Thymus (tissue), 11 donors: ENCODE data around the gene SEL1L3. TPM values are rescaled to one million over a fixed set of nuclear protein-coding genes. Genes with fewer than 3 reads are reported as not detected.

Source experiments
- DNase-seq, 9 donors: peaks; one replicate each; pipeline ENCODE4 v3.0.0-alpha.2; 2013; ENCODE audit warnings: low spot score in 9 of 9, low read depth in 6 of 9, missing footprints in 1 of 9
- H3K27ac ChIP-seq, 2 donors: one replicate each; pipeline ENCODE4 v1.5.1; 2013; ENCODE audit warnings: control low read depth in 1 of 2, low read depth in 1 of 2, low read length in 1 of 2, mild to moderate bottlenecking in 1 of 2, moderate library complexity in 1 of 2
- H3K27me3 ChIP-seq, 2 donors: one replicate each; pipeline ENCODE4 v1.5.1; 2013; ENCODE audit warnings: low read length in 1 of 2; ENCODE audit not compliant: control insufficient read depth in 2 of 2, insufficient read depth in 1 of 2
- H3K36me3 ChIP-seq, 2 donors: one replicate each; pipeline ENCODE4 v1.5.1; 2013; ENCODE audit warnings: low read length in 1 of 2, mild to moderate bottlenecking in 1 of 2, moderate library complexity in 1 of 2; ENCODE audit not compliant: control insufficient read depth in 2 of 2, insufficient read depth in 2 of 2
- H3K4me1 ChIP-seq, 2 donors: one replicate each; pipeline ENCODE4 v1.5.1; 2013; ENCODE audit warnings: low read length in 2 of 2; ENCODE audit not compliant: control insufficient read depth in 2 of 2, insufficient read depth in 2 of 2
- H3K4me3 ChIP-seq, 2 donors: one replicate each; pipeline ENCODE4 v1.5.1; 2013; ENCODE audit warnings: low read length in 2 of 2, control low read depth in 1 of 2, mild to moderate bottlenecking in 1 of 2
- H3K9me3 ChIP-seq, 2 donors: one replicate each; pipeline ENCODE4 v1.5.1; 2013; ENCODE audit warnings: low read length in 1 of 2, mild to moderate bottlenecking in 1 of 2; ENCODE audit not compliant: control insufficient read depth in 2 of 2, insufficient read depth in 1 of 2
- WGBS: extraction: QIAGEN DNeasy Blood & Tissue Kit; methylation state at CpG from one replicate; pipeline ENCODE4 v1.1.7; 2013; 5-methylcytosine and 5-hydroxymethylcytosine counted together
- polyA plus RNA-seq: library from polyadenylated mRNA; stranded (reverse); fragments of 200-250 nt; gene quantifications from one replicate; pipeline ENCODE4 v1.2.3, GENCODE V29; 2013
- total RNA-seq: library from RNA; stranded (reverse); fragments of 120-200 nt; gene quantifications from one replicate; pipeline ENCODE4 v1.2.4, GENCODE V29; 2013
- donor health status: healthy.

Gene SEL1L3
- total and polyA plus RNA-seq, 2 donors, result 6.8 to 27.4 TPM

DNA sequence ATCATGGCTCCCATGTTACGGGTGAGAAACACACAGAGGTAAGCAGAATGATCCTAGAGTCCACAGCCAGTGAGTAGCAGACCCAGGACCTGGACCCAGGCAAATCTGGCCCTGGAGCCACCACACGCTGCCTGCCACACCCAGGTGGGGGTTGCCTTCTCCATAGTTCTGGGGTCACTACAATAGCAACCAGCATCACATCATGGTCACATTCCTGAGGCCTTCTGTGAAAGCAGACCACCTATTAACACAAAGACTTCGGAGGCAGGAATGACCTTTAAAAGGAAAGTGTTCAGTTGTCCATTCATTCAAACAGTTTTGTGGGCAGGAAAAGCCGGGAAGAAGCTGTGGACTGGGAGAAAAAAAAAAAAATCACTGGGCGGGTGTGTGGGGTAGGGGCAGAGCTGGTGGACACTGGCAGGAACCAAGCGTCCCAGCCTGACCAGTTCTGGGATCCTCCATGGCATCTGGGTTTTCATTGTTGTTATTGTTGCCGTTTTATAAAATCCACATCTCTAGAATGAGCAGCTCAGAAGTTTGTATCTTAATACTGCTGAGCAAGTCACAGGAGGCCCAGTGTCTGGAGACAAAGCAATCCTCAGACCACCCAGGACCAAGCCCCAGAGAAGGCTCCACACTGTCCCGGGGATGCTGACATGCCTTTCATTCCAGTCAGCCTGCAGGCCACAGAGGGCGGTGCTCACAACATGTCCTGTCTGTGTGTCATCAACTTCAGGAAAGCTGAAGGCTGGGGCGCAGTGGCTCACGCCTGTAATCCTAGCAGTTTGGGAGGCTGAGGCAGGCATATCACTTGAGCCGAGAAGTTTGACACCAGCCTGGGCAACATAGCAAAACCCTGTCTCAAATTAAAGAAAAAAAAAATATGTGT is 67.0 kb downstream of the SEL1L3 start:
- no peak overlapping the region for H3K27ac ChIP-seq
- H3K27me3 ChIP-seq, result no peaks in the 10 kb centered on the region
- H3K4me1 ChIP-seq, result no peaks in the 10 kb centered on the region
- H3K36me3 ChIP-seq, result no peaks in the 10 kb centered on the region
- WGBS, result 96% methylated on average over 12 of the region's 12 CpGs
- no peaks in the 10 kb centered on the region for H3K9me3 ChIP-seq
- H3K4me3 ChIP-seq, result no peak overlapping the region
- no peak for DNase-seq

DNA sequence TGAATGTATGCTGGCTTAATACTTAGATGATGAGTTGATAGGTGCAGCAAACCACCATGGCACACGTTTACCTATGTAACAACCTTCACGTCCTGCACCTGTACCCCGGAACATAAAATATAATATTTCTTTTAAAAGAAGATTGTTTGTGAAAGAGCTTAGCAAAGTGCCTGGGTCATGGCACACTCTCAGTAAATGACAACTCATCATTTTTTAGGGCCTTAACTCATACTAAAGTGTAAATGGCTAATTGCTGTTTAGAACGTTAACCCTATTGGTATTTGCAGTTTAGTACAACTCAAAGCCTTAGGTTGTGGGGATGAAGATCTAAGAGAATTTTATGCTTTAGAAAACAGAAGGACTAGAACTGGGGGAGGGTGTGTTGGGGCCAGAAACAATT is 67.7 kb downstream of the SEL1L3 start:
- H3K27me3 ChIP-seq, result no peaks in the 10 kb centered on the region
- H3K36me3 ChIP-seq, result no peaks in the 10 kb centered on the region
- H3K27ac ChIP-seq, result no peak overlapping the region
- H3K9me3 ChIP-seq, result no peaks in the 10 kb centered on the region
- no peak overlapping the region for H3K4me3 ChIP-seq
- DNase-seq, result no peak
- WGBS, result 99% methylated on average over 4 of the region's 4 CpGs
- H3K4me1 ChIP-seq, result no peaks in the 10 kb centered on the region

DNA sequence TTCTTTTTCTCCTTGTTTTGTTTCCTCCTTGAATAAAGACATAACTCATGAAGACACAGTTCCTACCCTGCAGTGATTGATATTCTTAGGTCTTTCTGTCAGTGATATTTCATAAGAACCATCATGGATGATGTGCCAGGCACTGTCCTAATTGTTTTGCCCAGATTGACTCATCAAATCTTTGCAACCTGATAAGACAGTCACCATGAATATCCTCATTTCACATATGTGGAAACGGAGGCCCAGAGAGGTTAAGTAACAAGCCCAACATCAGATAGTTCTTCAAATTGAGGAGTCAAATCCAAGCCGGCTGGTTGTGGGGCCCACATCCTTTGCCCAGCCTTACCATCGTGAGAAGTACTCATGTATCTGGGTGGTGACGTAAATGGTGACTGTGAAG is 69.9 kb downstream of the SEL1L3 start:
- DNase-seq, result no peak
- WGBS, result 98% methylated on average over 4 of the region's 4 CpGs
- peaks cover 0 to 2% of the 10 kb centered on the region in 2 donors for H3K27me3 ChIP-seq
- no peaks in the 10 kb centered on the region for H3K36me3 ChIP-seq
- no peaks in the 10 kb centered on the region for H3K9me3 ChIP-seq
- H3K4me3 ChIP-seq, result no peak overlapping the region
- no peak overlapping the region for H3K27ac ChIP-seq
- no peaks in the 10 kb centered on the region for H3K4me1 ChIP-seq

DNA sequence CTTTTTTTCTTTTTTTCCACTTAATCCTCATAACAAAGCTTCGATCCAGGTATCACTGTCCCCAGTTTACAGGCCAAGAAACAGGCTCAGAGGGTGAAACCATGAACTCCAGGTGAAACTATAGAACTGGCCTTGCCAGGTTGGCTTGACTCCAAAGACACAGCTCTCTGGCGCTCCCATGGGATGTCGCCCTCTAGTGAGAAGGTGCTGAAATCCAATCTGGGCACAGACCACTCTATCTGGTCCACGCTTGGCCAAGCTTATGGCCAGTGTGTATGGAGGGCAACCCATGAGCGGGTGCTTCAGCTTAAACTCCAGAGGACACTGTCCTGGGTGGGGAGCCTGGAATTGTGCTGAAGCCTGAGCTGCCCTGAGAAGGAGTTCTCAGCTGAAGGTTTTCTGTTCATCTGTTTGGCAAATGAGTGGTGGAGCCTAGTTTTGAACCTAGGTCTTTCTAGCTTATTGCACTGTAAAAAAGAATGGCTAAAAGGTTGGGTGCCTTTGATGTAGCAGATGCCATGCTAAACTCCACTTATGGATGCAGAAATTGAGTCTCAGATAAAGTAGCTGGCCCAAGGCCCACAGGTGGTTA is 70.5 kb downstream of the SEL1L3 start:
- no peaks in the 10 kb centered on the region for H3K9me3 ChIP-seq
- H3K36me3 ChIP-seq, result no peaks in the 10 kb centered on the region
- no peaks in the 10 kb centered on the region for H3K4me1 ChIP-seq
- no peak for DNase-seq
- no peak overlapping the region for H3K27ac ChIP-seq
- WGBS, result 93% methylated on average over 5 of the region's 5 CpGs
- peaks cover 0 to 2% of the 10 kb centered on the region in 2 donors for H3K27me3 ChIP-seq
- H3K4me3 ChIP-seq, result no peak overlapping the region

DNA sequence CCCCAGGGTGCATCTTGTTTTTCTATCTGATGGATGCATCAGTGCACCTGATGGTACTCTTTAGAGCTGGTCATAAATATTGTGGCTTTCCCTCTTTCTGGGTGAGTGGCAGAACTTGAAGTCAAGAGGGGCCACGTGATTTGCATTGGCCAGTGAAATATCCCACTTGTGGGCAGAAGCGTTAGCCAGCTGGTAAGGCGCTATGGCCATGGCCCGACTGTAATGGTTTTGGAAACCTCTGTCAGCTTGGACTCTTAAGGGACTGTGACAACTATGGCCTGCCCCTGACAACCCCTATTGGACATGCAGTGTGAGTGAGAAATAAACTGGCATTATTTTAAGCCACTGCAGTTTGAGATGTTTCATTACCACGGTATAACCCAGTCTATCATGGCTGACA is 72.8 kb downstream of the SEL1L3 start:
- no peaks in the 10 kb centered on the region for H3K36me3 ChIP-seq

DNA sequence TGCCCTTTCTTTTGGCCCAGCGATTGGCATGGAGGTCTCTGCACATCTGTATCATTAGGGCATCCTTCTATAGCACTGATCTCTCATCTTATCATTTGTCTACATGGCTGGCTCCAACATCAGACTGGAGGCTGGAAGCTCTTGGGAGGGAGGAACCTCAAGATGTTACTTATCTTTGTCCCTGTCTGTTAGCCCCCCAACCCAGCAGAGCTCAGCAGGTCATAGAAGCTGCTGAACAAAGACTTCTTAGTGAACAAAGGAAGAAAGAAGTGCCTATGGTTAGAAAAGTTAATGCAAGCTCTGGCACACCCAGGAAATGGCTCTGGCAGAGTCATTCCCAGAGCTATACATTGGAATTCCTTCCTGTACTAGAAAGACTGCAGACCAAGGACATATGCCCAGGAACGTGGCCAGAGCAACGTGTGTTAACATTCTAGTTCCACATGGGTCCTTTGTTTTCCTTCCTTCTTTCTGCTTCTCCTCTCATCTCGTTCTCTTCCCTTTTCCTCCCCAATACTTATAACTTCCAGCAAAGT is 74.0 kb downstream of the SEL1L3 start:
- Histone ChIP-seq H3K4me3 (no peak overlapping the region), H3K27ac (no peak overlapping the region), H3K9me3 (no peaks in the 10 kb centered on the region), H3K27me3 (peaks cover 0 to 2% of the 10 kb centered on the region in 2 donors), H3K4me1 (no peaks in the 10 kb centered on the region), H3K36me3 (no peaks in the 10 kb centered on the region)
- no peak for DNase-seq
- WGBS, result 93% methylated on average over 4 of the region's 4 CpGs

More for the DNA sequence above, 72.8 kb downstream of the SEL1L3 start:
- H3K4me3 ChIP-seq, result no peak overlapping the region
- H3K4me1 ChIP-seq, result no peaks in the 10 kb centered on the region
- peaks cover 0 to 2% of the 10 kb centered on the region in 2 donors for H3K27me3 ChIP-seq
- no peak for DNase-seq
- WGBS, result 93% methylated on average over 5 of the region's 5 CpGs
- H3K9me3 ChIP-seq, result no peaks in the 10 kb centered on the region
- H3K27ac ChIP-seq, result no peak overlapping the region

DNA sequence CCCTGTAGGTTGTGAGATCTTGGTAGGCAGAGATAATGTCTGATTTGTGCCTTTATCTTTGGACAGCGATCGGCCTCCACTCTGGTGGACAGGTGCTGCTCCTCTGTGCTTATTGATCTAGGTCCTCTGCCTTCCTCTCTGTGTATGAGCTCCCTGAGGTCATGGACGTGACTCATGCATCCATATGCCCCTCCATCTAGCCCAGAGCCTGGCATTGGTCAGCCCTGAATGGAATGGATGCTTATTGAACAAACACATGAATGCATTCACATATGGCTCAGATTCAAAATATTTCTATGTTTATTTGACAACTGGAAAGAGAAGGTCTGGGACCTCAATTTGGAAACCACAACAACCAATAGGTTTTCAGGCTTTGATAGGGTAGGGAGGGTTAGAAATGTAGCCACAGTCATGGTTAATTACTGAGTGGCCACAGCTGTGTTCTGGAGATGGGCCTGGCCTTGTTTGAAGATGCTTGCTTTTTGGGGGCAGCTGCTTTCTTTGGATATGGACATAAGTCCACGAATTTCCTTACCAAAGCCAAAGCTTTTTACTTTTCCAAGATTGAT is 76.2 kb downstream of the SEL1L3 start:
- Histone ChIP-seq H3K4me1 (no peaks in the 10 kb centered on the region), H3K36me3 (no peaks in the 10 kb centered on the region), H3K27ac (no peak overlapping the region), H3K27me3 (peaks cover 0 to 2% of the 10 kb centered on the region in 2 donors), H3K4me3 (no peak overlapping the region), H3K9me3 (no peaks in the 10 kb centered on the region)
- 90% methylated on average over 4 of the region's 4 CpGs for WGBS
- DNase-seq, result no peak

DNA sequence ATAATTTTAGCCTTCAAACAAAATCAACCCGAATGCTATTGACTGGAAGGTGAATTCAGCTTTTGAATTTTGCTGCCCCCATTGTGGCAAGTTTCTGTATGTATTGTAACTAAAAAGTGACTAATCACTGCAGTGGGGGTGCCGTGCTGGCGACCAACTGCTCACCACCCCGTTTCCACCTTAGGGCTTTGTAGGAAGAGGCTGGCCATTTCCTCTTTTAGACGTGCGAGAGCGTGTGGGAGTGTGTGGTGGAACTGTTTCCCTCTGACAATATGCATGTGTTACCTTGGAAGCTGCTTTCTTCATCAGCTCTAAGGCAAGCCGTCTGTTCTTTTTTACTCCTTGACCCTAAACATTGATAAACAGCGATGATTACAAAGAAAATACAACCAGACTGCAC is 78.8 kb downstream of the SEL1L3 start:
- 29% methylated on average over 9 of the region's 9 CpGs for WGBS
- peaks cover 0 to 2% of the 10 kb centered on the region in 2 donors for H3K27me3 ChIP-seq
- no peaks in the 10 kb centered on the region for H3K36me3 ChIP-seq
- no peak for DNase-seq
- H3K27ac ChIP-seq, result no peak overlapping the region
- no peak overlapping the region for H3K4me3 ChIP-seq
- H3K9me3 ChIP-seq, result no peaks in the 10 kb centered on the region
- no peaks in the 10 kb centered on the region for H3K4me1 ChIP-seq

DNA sequence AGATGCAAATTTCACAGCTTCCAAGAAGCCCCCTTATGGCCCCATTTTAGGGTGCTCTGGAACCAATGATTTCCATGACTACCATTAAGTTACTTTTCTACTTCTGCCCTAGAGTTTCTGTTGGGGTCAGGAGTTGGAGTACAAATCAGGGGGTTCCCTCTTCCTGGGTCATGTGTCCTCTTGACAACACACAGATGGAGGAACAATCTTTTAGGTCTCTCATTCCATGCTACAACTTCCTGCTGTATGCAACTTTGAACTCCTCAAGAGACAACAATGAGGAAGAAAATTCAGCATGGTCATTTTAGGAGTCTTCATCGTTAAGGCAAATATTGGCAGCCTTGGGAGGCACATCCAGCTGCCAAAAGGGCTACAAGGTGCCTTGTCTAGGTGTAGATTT is 79.7 kb downstream of the SEL1L3 start:
- H3K4me3 ChIP-seq, result no peak overlapping the region
- H3K4me1 ChIP-seq, result no peaks in the 10 kb centered on the region
- H3K27ac ChIP-seq, result no peak overlapping the region
- peaks cover 0 to 2% of the 10 kb centered on the region in 2 donors for H3K27me3 ChIP-seq
- no peaks in the 10 kb centered on the region for H3K9me3 ChIP-seq
- no peaks in the 10 kb centered on the region for H3K36me3 ChIP-seq
- no peak for DNase-seq
- WGBS, result 85% methylated on average over 1 of the region's 1 CpG
